Tibial artery (tissue), 4 donors: Measurements from ENCODE around the gene EHD3.
"Not testable (repeated sequence)": the region's sequence is repeated elsewhere in the genome, so short reads cannot be mapped to it uniquely, and the experiment has no call there.

Experiments used
- DNase-seq, 2 donors: peaks; one replicate each; pipeline ENCODE4 v3.0.0-alpha.2; 2019
- H3K27ac ChIP-seq, 2 donors: fragments of 200-600 bp; sonication (generic) in 1 of 2; 1 replicate in 1 of 2; 2 replicates in 1 of 2; pipeline ENCODE4 v1.5.1; 2018 to 2019; ENCODE audit warnings: mild to moderate bottlenecking in 1 of 2
- H3K27me3 ChIP-seq, 2 donors: fragments of 200-600 bp; sonication (generic) in 1 of 2; one replicate each; pipeline versions ENCODE4 v1.5.1 to v1.6.0; 2016 to 2019
- H3K36me3 ChIP-seq, 3 donors: fragments of 200-600 bp; sonication (generic) in 2 of 3; one replicate each; pipeline ENCODE4 v1.5.1; 2016 to 2019; ENCODE audit warnings: mild to moderate bottlenecking in 2 of 3
- H3K4me1 ChIP-seq, 4 donors: fragments of 200-600 bp; sonication (generic) in 2 of 4; 1 replicate in 3 of 4; 2 replicates in 1 of 4; pipeline ENCODE4 v1.5.1; 2016 to 2019
- H3K4me3 ChIP-seq, 2 donors: fragments of 200-600 bp; sonication (generic) in 1 of 2; 1 replicate in 1 of 2; 2 replicates in 1 of 2; pipeline ENCODE4 v1.5.1; 2018 to 2019; ENCODE audit warnings: mild to moderate bottlenecking in 2 of 2
- H3K9me3 ChIP-seq, 3 donors: fragments of 200-600 bp; sonication (generic) in 1 of 3; one replicate each; pipeline ENCODE4 v1.5.1; 2016 to 2019
- CTCF ChIP-seq, 2 experiments: fragments of 200-600 bp in 1 of 2; fragments of 450-650 bp in 1 of 2; IDR thresholded peaks; one replicate each; pipeline ENCODE4 v1.5.1; 2017 to 2019; ENCODE audit warnings: antibody characterized with exemption in 2 of 2, mild to moderate bottlenecking in 1 of 2, moderate library complexity in 1 of 2
- intact Hi-C: fragments of 100-400 bp; cut with DNase I; formaldehyde crosslinking; loops from one replicate; pipeline ENCODE4 v1.15.0; 2023; ENCODE audit warnings: low total_unique reads

Gene EHD3

GRCh38 chr2:31282634-31283033 lies 48.7 kb downstream of the EHD3 start:
- H3K4me1 ChIP-seq: peaks cover 0 to 21% (median 3%) of the 10 kb centered on the region in 4 donors
- H3K4me3 ChIP-seq: no peak overlapping the region
- H3K27ac ChIP-seq: no peak overlapping the region
- DNase-seq: no peak
- no peaks in the 10 kb centered on the region for H3K27me3 ChIP-seq
- no peak for TF ChIP-seq CTCF (IDR thresholded peaks at IDR 0.05)
- H3K9me3 ChIP-seq: no peaks in the 10 kb centered on the region
- intact Hi-C loops: no loop called here
- H3K36me3 ChIP-seq: no peaks in the 10 kb centered on the region

GRCh38 chr2:31283193-31283919 lies 49.4 kb downstream of the EHD3 start:
- H3K4me3 ChIP-seq: not testable (repeated sequence)

GRCh38 chr2:31284107-31284506 lies 50.2 kb downstream of the EHD3 start:
- no peak overlapping the region for H3K27ac ChIP-seq
- no peak for TF ChIP-seq CTCF (IDR thresholded peaks at IDR 0.05)
- H3K27me3 ChIP-seq: no peaks in the 10 kb centered on the region
- no peak overlapping the region for H3K4me3 ChIP-seq
- intact Hi-C loops: no loop called here
- no peak for DNase-seq
- peaks cover 0 to 19% (median 4%) of the 10 kb centered on the region in 4 donors for H3K4me1 ChIP-seq
- H3K36me3 ChIP-seq: no peaks in the 10 kb centered on the region
- no peaks in the 10 kb centered on the region for H3K9me3 ChIP-seq

More at GRCh38 chr2:31283193-31283919, 49.4 kb downstream of the EHD3 start:
- DNase-seq, H3K36me3 ChIP-seq, intact Hi-C loops, H3K9me3 ChIP-seq, H3K27me3 ChIP-seq, H3K27ac ChIP-seq: not testable (repeated sequence)
- H3K4me1 ChIP-seq: peaks cover 0 to 20% (median 4%) of the 10 kb centered on the region in 4 donors

GRCh38 chr2:31286230-31286629 lies 52.3 kb downstream of the EHD3 start:
- no peak overlapping the region for H3K4me3 ChIP-seq
- no peaks in the 10 kb centered on the region for H3K27me3 ChIP-seq
- H3K4me1 ChIP-seq: peaks cover 0 to 19% (median 4%) of the 10 kb centered on the region in 4 donors
- TF ChIP-seq CTCF (IDR thresholded peaks at IDR 0.05): no peak
- H3K9me3 ChIP-seq: no peaks in the 10 kb centered on the region
- no peaks in the 10 kb centered on the region for H3K36me3 ChIP-seq
- intact Hi-C loops: no loop called here
- no peak overlapping the region for H3K27ac ChIP-seq
- no peak for DNase-seq

- intact Hi-C loops: no loop called here
- Histone ChIP-seq H3K27ac (no peak overlapping the region), H3K27me3 (no peaks in the 10 kb centered on the region), H3K36me3 (no peaks in the 10 kb centered on the region), H3K9me3 (no peaks in the 10 kb centered on the region), H3K4me3 (no peak overlapping the region), H3K4me1 (peaks cover 0 to 19% (median 4%) of the 10 kb centered on the region in 4 donors)
- TF ChIP-seq CTCF (IDR thresholded peaks at IDR 0.05): no peak
- no peak for DNase-seq
Observed at GRCh38 chr2:31286961-31287550, 53.1 kb downstream of the EHD3 start.

- intact Hi-C loops: no loop called here
- Histone ChIP-seq H3K4me1 (peaks cover 0 to 19% (median 4%) of the 10 kb centered on the region in 4 donors), H3K27ac (no peak overlapping the region), H3K9me3 (no peaks in the 10 kb centered on the region), H3K27me3 (no peaks in the 10 kb centered on the region), H3K4me3 (no peak overlapping the region), H3K36me3 (no peaks in the 10 kb centered on the region)
- DNase-seq: no peak
- no peak for TF ChIP-seq CTCF (IDR thresholded peaks at IDR 0.05)
Observed at GRCh38 chr2:31287654-31288053, 53.7 kb downstream of the EHD3 start.
